Mesenteric fat pad (tissue), 1 donor: ENCODE results near the gene CDC5L. TPM values are rescaled to one million over a fixed set of nuclear protein-coding genes. Genes with fewer than 3 reads are reported as not detected.
"Not testable (repeated sequence)": the region's sequence is repeated elsewhere in the genome, so short reads cannot be mapped to it uniquely, and the experiment has no call there.

Experiments used
- DNase-seq: peaks from one replicate; pipeline ENCODE4 v3.0.0-alpha.2; 2020; ENCODE audit warnings: low spot score
- total RNA-seq: library from RNA; stranded (reverse); fragmentation: NEBNext Ultra II Directional; extraction: Animal tissue kit (Norgen Biotek cat#: 25700); gene quantifications from one replicate; pipeline ENCODE4 v1.2.1, GENCODE V29; 2021
- donor health status: DM: yes; HTN: yes; CAD: no.

CDC5L gene
- total RNA-seq, 1 donor from 2014 or later: 16.8 TPM

- DNase-seq: no peak
These were observed 23.6 kb downstream of the CDC5L start for GRCh38 chr6:44411141-44411540.

- DNase-seq: no peak
These were observed 27.9 kb downstream of the CDC5L start for GRCh38 chr6:44415449-44415848.

DNA sequence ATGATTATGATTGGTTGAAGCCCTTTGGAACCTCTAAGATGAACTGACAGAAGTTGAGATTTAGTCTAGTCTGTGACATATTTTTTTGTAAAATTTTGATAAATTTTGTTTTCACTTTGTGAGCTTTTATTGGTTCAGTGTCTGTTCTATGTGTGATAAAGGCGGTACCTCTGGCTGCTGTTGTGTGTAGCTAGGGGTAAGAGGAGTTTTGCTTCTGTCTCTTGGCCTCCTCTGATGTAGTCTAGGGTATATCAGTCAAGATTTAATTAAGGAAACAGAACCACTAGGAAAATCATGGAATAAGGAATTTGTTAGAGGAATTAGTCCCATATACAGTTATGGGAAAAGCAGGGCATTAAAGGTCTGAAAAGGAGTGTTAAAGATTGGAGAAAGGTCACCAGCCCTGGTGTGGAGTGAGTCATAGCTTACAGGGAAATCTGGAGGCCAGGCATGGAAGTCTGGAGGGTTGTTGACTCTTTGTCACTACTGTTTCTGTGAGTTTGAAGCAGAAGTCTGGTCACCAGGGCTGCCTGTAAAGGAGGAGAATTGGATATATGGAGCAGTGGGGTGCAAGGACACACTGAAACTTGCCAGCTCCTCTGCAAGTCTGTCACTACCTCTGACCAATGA is 28.5 kb downstream of the CDC5L start:
- no peak for DNase-seq

DNA sequence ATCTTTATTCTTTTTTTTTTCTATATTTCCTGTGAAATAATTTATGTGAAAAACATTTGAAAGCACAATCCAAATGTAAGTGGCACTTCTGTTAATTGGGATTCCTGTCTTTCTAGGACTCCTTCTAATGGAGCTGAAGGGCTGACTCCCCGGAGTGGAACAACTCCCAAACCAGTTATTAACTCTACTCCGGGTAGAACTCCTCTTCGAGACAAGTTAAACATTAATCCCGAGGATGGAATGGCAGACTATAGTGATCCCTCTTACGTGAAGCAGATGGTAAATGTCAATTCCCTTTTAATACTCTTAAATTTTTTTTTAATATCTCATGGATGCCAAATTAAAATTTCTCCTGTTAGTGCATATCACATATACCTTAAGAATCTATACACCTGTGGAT is 35.0 kb downstream of the CDC5L start:
- no peak for DNase-seq

DNA sequence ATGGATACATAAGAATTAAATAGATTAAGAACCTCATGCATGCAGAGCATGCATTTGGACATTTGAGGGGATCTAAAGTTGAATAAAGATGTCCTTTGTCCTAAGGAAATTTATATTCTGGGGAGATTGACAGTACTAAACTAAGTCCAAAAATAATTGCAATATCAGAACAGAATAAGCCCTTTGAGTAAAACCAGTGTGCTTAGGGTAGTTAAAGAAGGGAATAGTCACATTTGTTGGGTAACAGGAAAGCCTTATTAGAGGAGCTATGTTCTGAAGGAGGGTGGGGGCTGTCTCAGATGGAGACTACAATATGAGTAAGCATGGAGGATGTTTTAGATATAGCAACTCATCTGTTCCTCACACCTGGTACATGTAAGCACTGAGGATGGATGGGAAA is 35.8 kb downstream of the CDC5L start:
- DNase-seq: no peak

DNA sequence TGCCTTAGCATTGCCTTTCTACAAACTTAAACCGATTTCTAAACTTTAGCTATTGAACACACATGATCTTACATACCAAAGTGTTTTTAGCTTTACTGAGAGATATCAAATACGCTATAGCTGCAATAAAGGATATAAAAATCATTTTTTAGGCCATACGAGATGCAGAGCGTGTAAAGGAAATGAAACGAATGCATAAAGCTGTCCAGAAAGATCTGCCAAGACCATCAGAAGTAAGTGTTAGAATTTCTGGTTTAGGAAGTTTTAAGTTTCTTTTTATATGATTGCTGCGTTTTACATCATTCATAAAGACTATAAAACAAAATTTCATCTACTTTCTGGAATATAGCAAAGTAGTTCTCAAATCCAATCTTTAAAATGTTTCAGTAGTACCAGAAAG is 38.4 kb downstream of the CDC5L start:
- no peak for DNase-seq

DNA sequence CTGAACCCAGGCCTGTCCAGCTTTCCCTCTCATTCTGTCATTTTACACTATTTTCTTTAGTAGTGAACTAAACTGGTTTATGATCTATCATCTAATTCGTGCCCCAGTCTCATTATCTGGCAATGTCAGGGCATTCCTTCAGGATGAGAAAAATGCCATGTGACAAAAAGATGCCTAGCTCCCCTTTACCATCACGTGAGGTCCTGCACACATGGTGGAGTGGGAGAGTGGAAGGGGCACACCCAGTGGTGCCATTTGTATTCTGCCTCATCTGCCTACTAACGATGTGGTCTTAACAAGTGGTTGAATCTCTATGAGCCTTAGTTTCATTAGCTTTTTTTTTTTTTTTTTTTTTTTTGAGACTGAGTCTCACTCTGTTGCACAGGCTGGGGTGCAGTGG is 41.2 kb downstream of the CDC5L start:
- no peak for DNase-seq

DNA sequence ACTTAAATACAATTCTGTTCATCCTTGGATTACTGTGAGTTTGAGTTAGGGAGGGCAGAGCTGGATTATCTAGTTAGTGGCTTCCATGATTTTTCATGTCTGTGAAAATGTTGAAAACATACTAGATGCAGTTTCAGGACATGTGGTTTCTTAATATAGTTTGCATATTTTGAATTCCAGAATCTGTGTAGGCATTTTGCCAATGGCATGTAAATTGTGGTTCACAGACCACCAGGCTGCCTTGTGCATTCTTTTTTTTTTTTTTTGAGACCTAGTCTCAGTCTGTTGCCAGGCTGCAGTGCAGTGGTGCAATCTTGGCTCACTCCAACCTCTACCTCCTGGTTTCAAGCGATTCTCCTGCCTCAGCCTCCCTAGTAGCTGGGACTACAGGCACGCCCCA is 42.8 kb downstream of the CDC5L start:
- DNase-seq: no peak

- DNase-seq: no peak
These were observed 43.7 kb downstream of the CDC5L start for GRCh38 chr6:44431118-44431725.

GRCh38 chr6:44432227-44432626 is 44.7 kb downstream of the CDC5L start:
- no peak for DNase-seq

- no peak for DNase-seq
These were observed 45.2 kb downstream of the CDC5L start for GRCh38 chr6:44432726-44433125.

- DNase-seq: no peak
These were observed 48.0 kb downstream of the CDC5L start for GRCh38 chr6:44435500-44435899.

- no peak for DNase-seq
These were observed 51.3 kb downstream of the CDC5L start for GRCh38 chr6:44438827-44439226.

- no peak for DNase-seq
These were observed 52.0 kb downstream of the CDC5L start for GRCh38 chr6:44439270-44440045.

GRCh38 chr6:44441091-44441855 is 53.8 kb downstream of the CDC5L start:
- DNase-seq: no peak

DNA sequence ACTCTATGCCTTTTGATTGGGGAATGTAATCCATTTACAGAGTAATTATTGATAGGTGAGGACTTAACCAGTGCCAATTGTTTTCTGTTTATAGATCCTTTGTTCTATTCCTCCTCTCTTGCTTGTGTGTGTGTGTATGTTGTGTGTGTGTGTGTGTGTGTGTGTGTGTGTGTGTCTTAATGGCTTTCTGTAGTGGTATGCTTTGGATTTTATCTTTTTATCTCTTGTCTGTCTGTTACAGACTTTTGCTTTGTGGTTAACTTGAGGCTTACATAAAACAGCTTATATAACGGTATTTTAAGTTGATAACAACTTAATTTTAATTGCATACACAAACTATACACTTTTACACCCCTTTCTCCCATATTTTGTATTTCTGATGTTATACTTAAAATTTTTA is 54.7 kb downstream of the CDC5L start:
- no peak for DNase-seq

GRCh38 chr6:44442833-44443444 is 55.4 kb downstream of the CDC5L start:
- no peak for DNase-seq

DNA sequence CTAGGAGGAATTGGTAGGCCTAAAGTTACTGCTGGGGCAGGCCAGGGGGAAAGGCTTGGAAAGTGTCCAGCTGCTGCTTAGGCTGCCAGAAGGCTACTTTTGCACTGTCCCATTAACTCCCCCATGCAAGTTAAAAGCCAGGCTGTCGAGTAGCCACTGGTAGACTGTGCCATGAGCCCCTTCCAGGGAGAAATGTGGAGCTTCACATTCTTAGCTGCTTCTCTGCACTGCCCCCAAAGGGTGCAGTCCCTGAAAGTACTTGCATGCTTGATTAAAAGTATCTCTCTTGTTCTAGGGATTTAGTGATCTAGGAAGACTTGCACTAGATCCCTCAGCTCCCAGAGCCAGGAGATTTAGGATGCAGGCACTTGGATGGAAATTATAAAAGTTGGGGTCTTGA is 57.3 kb downstream of the CDC5L start:
- DNase-seq: no peak

DNA sequence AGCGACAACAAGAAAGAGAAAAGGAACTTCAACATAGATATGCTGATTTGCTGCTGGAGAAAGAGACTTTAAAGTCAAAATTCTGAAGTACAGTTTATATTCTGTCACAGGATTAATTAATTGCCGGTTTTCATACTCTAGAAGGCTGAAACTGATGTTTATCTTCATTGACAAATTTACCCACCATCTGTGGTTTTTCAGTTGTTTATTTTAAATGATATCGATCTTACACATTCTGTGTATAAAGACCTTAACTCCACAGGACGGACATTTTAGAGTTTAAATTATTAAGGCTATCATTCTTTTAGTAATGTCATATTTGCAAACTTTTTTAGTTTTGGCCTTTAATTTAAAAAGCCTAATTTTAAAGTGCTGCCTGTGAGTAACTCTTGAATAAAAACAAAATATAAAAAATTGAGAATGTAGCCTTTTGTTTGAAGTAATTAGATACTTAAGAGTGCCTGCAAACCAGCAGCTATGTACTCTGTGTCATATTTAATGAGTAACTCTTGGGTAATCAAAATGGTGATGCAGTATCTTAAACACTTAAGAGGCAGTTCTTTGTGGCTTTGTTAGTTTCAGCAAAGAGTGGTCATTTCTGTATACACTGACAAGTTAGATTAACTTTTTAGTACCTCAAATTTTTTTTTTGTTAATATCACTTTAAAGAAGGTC is 59.3 kb downstream of the CDC5L start:
- DNase-seq: no peak

GRCh38 chr6:44449181-44449580 is 61.7 kb downstream of the CDC5L start:
- DNase-seq: not testable (repeated sequence)
